Measurements from ENCODE around the gene OSBPL10. TPM values are rescaled to one million over a fixed set of nuclear protein-coding genes. Genes with fewer than 3 reads are reported as not detected.
A peak's percentile ranks its signal among the peaks of the same experiment; 100 is the strongest.

The OSBPL10 gene
- total RNA-seq, 3 donors from 2014 or later = 3.2 to 7.0 (median 6.8) TPM

DNA sequence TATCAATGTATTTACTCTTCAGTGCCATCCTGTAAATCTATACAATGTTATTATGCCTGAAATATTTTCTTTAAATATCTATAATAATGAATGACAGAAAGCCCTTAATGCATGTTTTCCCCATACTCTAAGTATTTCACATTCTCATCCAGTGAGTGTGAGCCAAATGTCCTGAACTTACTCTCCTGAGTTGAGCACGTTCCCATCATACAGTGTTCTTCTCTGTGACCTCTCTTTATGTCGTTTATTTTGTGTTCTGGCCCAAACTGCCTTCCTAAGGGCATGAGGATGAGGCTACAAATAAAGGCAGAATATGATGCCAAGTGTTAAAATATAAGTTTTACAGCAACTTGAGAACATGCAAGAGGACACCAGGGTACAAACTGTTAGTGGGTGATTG lies 3.3 kb downstream of the OSBPL10 start:
- no peak for ATAC-seq
- H3K9me3 Mint-ChIP-seq = no peaks in the 10 kb centered on the region
- peaks cover 51% of the 10 kb centered on the region for H3K27me3 Mint-ChIP-seq (ENCODE audit: low read depth)
- H3K4me1 Mint-ChIP-seq (ENCODE audit: low read depth) = peaks cover 28% of the 10 kb centered on the region
- DNase-seq = no peak
- H3K36me3 Mint-ChIP-seq (ENCODE audit: insufficient read depth) = no peaks in the 10 kb centered on the region
- H3K4me3 Mint-ChIP-seq = no peak overlapping the region

DNA sequence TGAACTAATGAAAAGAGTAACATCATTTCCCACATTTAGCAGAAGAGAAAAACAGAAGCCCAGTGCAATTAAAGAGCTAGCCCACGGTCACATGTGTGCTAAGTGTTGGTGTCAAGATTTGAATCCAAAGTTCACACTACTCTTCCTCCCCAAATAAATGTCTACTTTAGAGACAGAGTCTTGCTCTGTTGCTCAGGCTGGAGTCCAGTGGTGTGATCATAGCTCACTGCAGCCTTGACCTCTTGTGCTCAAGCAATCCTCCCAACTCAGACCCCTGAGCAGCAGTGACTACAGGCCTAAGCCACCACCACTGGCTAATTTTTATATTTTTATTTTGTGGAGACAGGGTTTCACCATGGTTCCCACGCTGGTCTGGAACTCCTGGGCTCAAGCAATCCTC lies 4.8 kb downstream of the OSBPL10 start:
- H3K4me3 Mint-ChIP-seq = no peak overlapping the region
- no peaks in the 10 kb centered on the region for H3K9me3 Mint-ChIP-seq
- no peak for DNase-seq
- peaks cover 22% of the 10 kb centered on the region for H3K4me1 Mint-ChIP-seq (ENCODE audit: low read depth)
- H3K36me3 Mint-ChIP-seq (ENCODE audit: insufficient read depth) = no peaks in the 10 kb centered on the region
- H3K27me3 Mint-ChIP-seq (ENCODE audit: low read depth) = peaks cover 37% of the 10 kb centered on the region
- no peak for ATAC-seq

DNA sequence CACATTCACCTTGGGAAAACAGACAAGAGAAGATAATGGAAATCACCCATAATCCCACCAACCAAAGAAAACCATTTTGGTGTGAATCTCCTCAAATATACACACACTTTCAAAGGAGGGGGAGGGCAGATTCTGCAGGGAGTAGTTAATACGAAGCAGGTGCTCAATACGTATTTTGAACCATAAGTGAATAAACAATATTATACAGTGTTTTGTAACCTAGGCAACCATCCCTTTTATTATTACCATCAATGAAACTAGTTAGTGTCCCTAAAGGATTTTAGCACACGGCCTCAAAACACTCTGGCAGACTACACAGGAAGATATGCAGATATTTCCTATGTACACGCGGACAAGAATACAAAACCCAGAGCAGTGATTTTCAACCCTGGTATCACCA lies 6.1 kb downstream of the OSBPL10 start:
- H3K36me3 Mint-ChIP-seq (ENCODE audit: insufficient read depth) = no peaks in the 10 kb centered on the region
- H3K4me3 Mint-ChIP-seq = no peak overlapping the region
- peaks cover 18% of the 10 kb centered on the region for H3K4me1 Mint-ChIP-seq (ENCODE audit: low read depth)
- no peaks in the 10 kb centered on the region for H3K9me3 Mint-ChIP-seq
- peaks cover 32% of the 10 kb centered on the region for H3K27me3 Mint-ChIP-seq (ENCODE audit: low read depth)
- DNase-seq = no peak
- no peak for ATAC-seq

DNA sequence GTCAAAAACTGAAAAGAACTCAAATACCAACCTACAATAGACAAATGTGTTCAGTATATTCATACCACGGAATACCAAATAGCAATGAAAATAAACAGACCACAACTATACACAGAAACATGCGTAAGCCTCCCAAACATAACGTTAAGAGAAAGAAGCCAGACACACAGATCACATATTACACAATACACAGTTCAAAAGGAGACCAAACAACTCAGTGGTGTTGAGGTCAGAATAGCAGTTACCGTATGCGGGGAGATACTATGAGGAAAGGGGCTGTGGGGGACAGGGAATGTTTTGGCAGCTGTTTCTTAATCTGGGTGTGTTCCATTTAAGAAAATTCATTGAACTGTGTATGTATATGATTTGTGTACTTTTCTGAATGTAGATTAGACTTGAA lies 6.6 kb downstream of the OSBPL10 start:
- no peak for DNase-seq
- ATAC-seq = no peak
- no peaks in the 10 kb centered on the region for H3K36me3 Mint-ChIP-seq (ENCODE audit: insufficient read depth)
- H3K4me1 Mint-ChIP-seq (ENCODE audit: low read depth) = peaks cover 15% of the 10 kb centered on the region
- H3K27me3 Mint-ChIP-seq (ENCODE audit: low read depth) = peaks cover 29% of the 10 kb centered on the region
- no peaks in the 10 kb centered on the region for H3K9me3 Mint-ChIP-seq
- H3K4me3 Mint-ChIP-seq = no peak overlapping the region

DNA sequence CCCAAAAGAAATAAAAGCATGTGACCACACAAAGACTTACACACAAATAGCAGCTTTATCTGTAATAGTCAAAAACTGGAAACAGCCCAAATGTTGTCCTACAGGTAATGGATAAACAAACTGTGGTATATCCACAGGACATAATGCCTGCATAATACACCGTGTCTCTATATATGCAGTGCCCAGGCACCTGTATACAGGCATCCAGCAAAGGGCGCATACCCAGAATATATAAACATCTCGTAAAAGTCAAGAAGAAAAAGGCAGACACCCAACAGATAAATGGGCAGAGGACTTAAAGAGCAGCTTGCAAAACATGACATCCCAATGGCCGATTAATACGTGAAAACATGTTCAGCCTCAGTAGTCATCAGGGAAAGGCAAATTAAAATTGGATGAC lies 7.2 kb downstream of the OSBPL10 start:
- Mint-ChIP-seq H3K36me3 (ENCODE audit: insufficient read depth) (no peaks in the 10 kb centered on the region), H3K4me1 (ENCODE audit: low read depth) (peaks cover 8% of the 10 kb centered on the region), H3K4me3 (no peak overlapping the region), H3K27me3 (ENCODE audit: low read depth) (peaks cover 24% of the 10 kb centered on the region), H3K9me3 (no peaks in the 10 kb centered on the region)
- DNase-seq = no peak
- no peak for ATAC-seq

DNA sequence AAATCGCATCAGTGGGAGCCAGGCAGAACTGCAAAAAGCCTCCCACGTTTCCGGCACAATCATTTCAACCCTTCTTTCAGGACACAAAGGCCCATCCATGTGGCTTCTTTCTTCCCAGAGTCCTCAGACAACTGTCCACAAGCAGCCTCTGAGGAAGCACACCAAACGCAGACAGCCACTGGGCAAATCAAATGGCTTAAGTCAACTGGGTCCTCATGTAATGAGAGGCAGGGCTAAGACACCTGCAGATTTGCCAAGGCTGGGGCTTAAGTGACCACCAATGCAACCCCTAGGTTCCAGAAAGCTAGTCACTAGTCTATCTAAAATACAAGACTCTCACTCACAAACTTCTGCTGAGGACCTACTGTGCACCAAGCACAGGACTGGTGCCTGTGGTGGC lies 8.0 kb downstream of the OSBPL10 start:
- no peaks in the 10 kb centered on the region for H3K36me3 Mint-ChIP-seq (ENCODE audit: insufficient read depth)
- H3K27me3 Mint-ChIP-seq (ENCODE audit: low read depth) = peaks cover 19% of the 10 kb centered on the region
- no peak overlapping the region for H3K4me3 Mint-ChIP-seq

DNA sequence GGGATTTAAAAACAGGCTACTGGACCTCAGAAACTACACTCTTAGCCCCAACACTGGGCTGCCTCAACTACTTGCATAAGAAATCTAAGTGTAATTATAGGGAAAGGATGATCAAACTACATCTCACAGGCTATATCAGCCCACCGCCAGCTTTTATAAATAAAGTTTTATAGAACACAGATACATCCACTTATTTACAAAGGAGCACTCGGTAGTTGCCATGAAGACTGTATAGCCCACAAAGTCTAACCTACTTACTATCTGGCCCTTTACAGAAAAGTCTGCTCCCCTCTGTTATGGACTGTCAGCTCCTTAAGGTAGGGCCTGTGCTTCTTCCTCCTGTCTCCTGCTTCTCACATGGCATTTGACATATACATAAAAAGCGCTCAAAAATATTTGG lies 9.5 kb downstream of the OSBPL10 start:
- DNase-seq (no peak), ATAC-seq (no peak)
- no peak overlapping the region for H3K4me3 Mint-ChIP-seq
- no peaks in the 10 kb centered on the region for H3K36me3 Mint-ChIP-seq (ENCODE audit: insufficient read depth)
- peaks cover 3% of the 10 kb centered on the region for H3K4me1 Mint-ChIP-seq (ENCODE audit: low read depth)
- peaks cover 12% of the 10 kb centered on the region for H3K27me3 Mint-ChIP-seq (ENCODE audit: low read depth)
- no peaks in the 10 kb centered on the region for H3K9me3 Mint-ChIP-seq

More for the DNA sequence above, 8.0 kb downstream of the OSBPL10 start:
- H3K9me3 Mint-ChIP-seq = no peaks in the 10 kb centered on the region
- ATAC-seq (no peak), DNase-seq (no peak)
- H3K4me1 Mint-ChIP-seq (ENCODE audit: low read depth) = peaks cover 3% of the 10 kb centered on the region

DNA sequence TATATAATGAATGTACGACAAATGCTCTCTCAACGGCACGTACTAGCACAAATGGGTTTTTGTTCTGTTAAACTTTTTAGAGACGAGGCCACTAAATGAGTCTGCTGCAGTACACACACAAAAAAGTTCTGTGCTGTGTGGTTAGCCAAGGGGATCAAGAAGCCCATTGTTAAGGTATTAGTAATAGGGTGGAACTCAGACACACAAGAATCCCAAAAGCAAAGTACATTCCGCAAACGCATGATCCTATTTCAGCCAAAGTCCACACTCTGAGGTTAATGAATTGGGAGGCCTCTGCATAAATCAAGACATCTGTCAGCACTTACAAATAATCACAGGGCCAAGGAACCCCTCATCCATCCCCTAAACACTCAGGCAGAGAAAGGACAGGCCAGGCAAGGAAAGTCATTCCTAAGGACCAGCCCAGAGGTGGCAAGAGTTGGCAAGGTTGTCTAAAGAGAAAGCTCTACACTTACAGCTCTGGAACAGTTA lies 12.1 kb downstream of the OSBPL10 start:
- ATAC-seq (no peak), DNase-seq (no peak)
- no peaks in the 10 kb centered on the region for H3K36me3 Mint-ChIP-seq (ENCODE audit: insufficient read depth)
- peaks cover 3% of the 10 kb centered on the region for H3K4me1 Mint-ChIP-seq (ENCODE audit: low read depth)
- H3K4me3 Mint-ChIP-seq = no peak overlapping the region
- H3K9me3 Mint-ChIP-seq = no peaks in the 10 kb centered on the region
- H3K27me3 Mint-ChIP-seq (ENCODE audit: low read depth) = no peaks in the 10 kb centered on the region

DNA sequence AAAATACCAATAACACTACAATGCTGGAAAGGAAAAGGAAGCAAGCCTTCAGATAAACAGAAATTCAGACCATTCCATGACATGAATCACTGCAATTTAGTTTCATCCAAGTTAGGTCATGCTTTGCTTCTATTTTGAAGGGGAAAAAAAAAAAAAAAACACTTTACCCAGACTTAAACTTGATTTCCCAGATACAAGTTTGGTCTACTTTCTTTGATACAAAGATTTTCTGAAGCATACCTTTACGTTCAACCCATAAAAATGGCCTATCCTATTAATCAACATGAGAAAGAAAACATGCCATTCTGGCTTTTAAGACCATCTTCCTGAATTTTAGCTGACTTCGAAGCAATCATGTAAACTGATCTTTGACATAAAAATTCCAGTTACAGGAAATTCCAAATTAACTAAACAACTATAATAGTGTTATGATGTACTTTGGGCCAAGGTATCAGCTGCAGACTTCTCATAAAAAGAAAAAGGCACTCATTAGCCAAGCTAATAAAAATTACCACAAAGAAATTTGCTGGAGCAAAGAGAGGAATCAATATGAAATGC lies 12.6 kb downstream of the OSBPL10 start:
- peaks cover 2% of the 10 kb centered on the region for H3K27me3 Mint-ChIP-seq (ENCODE audit: low read depth)
- no peak for DNase-seq
- no peak for ATAC-seq
- H3K36me3 Mint-ChIP-seq (ENCODE audit: insufficient read depth) = no peaks in the 10 kb centered on the region
- no peaks in the 10 kb centered on the region for H3K9me3 Mint-ChIP-seq
- peaks cover 6% of the 10 kb centered on the region for H3K4me1 Mint-ChIP-seq (ENCODE audit: low read depth)
- no peak overlapping the region for H3K4me3 Mint-ChIP-seq

DNA sequence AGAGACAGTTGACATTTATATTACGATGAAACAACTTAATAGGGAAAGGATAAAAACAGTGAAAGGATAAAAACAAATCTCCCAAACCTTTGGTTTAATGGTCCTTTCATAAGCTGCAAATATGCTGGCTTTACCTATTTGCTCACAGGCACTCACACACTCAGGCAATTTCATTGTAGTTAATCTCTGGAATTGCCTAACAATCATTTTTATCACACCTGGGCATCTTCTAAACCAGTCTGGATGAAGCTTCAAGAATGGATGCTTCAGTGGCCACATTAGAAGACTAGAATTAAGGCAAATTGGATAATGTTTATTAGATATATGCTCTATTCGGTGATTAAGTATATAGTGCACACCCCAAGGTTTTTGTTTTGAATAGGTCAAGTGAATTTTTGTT lies 13.5 kb downstream of the OSBPL10 start:
- no peaks in the 10 kb centered on the region for H3K36me3 Mint-ChIP-seq (ENCODE audit: insufficient read depth)
- DNase-seq (no peak), ATAC-seq (no peak)
- no peaks in the 10 kb centered on the region for H3K9me3 Mint-ChIP-seq
- H3K4me3 Mint-ChIP-seq = no peak overlapping the region
- H3K27me3 Mint-ChIP-seq (ENCODE audit: low read depth) = peaks cover 2% of the 10 kb centered on the region
- H3K4me1 Mint-ChIP-seq (ENCODE audit: low read depth) = peaks cover 10% of the 10 kb centered on the region

DNA sequence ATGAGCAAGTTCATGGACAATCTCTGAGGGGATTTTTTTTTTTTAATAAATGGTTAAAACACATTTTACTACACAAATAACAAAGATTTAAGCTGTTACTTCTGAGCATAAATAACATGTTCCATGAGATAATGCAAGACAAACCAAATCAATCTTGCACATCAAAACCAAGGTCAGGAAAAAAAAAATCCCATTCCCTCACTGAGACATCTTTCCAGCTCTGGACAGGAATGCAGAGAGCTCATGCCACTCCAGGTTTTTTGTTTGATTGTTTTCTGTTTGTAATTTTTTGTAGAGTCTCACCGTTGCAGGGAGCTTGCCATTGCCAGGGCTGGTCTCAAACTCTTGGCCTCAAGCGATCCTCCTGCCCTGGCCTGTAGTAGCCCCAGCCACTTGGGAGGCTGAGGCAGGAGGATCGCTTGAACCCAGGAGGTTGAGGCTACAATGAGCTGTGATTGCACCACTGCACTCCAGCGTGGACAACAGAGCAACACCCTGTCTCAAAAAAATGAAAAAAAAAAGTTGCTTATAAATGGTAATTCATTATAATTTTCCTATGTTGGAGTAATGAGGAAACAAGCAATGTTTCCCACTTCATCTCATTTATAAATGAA lies 14.0 kb downstream of the OSBPL10 start:
- Mint-ChIP-seq H3K36me3 (ENCODE audit: insufficient read depth) (no peaks in the 10 kb centered on the region), H3K4me3 (no peak overlapping the region), H3K9me3 (no peaks in the 10 kb centered on the region), H3K4me1 (ENCODE audit: low read depth) (peaks cover 9% of the 10 kb centered on the region), H3K27me3 (ENCODE audit: low read depth) (peaks cover 2% of the 10 kb centered on the region)
- DNase-seq = no peak
- no peak for ATAC-seq

DNA sequence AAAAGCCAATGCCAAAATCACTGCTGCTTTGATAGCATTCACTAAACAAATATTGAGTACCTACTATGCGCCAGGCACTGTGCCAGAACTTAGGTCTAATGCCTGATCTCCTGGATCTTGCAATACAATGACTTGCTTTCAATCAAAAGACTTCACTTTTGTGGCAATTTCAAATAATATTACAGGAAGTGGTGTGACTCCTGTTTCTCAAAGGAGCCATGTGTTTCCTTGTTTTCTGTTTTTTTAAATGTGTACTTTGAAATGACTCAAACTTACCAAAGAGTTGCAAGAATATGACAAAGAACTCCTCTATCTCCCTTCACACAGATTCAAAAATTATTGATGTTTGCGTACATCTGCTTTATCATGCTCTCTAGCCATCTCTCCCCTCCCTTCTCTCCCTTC lies 18.3 kb downstream of the OSBPL10 start:
- Mint-ChIP-seq H3K36me3 (ENCODE audit: insufficient read depth) (no peaks in the 10 kb centered on the region), H3K9me3 (no peaks in the 10 kb centered on the region), H3K27me3 (ENCODE audit: low read depth) (peaks cover 2% of the 10 kb centered on the region), H3K4me1 (ENCODE audit: low read depth) (peaks cover 9% of the 10 kb centered on the region), H3K4me3 (no peak overlapping the region)
- ATAC-seq = peak; percentile 38 to 43
- no peak for DNase-seq

DNA sequence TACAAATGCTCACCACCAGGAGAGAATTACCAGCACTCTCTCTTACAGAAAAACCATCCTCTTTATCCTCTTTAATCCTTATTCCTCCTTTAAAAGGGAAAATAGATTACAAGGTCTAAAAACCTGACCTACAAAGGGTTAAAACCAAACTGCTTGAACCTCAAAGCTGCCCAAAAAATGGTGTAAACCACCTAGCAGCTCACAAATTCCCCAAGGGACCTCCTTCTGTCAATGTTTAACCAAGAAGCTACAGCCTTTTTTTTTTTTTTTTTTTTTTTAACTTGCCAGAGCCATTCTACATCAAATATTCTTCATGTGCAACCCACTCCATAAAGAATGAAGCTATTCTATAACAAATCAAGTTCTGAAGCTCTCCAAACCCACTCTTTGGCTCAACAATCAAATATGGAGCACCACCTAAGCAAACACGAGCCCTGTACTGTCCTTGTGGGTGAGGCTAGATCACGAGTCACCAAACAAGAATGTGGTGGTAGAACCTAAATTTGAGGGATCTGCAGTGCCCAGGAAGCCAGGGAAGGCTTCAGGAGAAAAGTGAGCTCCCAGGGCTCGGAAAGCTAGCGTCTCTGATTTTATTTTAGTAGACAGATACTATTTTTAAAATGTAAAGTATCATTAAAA lies 20.1 kb downstream of the OSBPL10 start:
- DNase-seq = no peak
- Mint-ChIP-seq H3K27me3 (ENCODE audit: low read depth) (peaks cover 2% of the 10 kb centered on the region), H3K4me3 (no peak overlapping the region), H3K9me3 (no peaks in the 10 kb centered on the region), H3K4me1 (ENCODE audit: low read depth) (peaks cover 9% of the 10 kb centered on the region), H3K36me3 (ENCODE audit: insufficient read depth) (no peaks in the 10 kb centered on the region)
- no peak for ATAC-seq

DNA sequence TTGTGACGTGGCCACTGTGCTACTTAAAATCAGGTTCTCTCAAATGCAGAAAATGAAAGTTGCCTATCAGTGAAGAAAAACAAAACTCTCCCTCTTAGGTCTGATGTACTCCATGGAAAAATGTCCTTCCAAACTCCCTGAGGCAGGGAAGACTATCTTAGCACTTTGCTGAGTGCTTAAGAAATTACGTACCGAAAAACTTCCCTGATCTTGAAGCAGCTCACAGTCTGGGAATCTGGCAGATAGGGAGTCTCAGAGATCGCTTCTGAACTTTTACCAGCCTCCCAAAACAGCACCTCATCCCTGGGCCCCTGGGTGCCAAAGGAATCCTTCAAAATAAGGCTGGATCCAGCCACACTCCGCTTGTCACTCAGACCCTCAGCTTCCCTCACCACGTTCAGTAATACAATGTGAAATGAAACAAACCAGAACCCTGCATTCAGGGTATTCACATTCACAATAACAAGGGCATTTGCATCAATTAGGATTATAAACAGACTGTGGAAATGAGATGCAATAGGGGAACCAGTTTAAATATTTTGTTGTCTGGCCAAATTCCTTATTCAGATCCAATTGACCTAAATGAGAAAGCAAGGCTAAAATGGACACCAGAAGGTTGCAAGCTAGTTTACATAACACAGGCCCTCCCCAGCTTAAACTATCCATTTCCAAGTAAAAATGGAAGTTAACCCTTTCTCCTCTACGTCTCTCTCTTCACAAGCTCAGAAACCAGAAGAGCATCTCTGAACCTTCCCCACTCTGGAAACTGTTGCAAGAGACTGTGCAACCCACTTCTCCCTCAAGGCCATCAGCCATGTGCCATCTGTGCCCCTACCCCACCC lies 20.9 kb downstream of the OSBPL10 start:
- Mint-ChIP-seq H3K36me3 (ENCODE audit: insufficient read depth) (no peaks in the 10 kb centered on the region), H3K9me3 (peaks cover 5% of the 10 kb centered on the region), H3K4me3 (no peak overlapping the region), H3K27me3 (ENCODE audit: low read depth) (peaks cover 2% of the 10 kb centered on the region), H3K4me1 (ENCODE audit: low read depth) (peaks cover 9% of the 10 kb centered on the region)
- ATAC-seq = no peak
- DNase-seq = no peak
